HCT116 (cell line): ENCODE results near the gene PRKG1.

Experiments used
- CTCF ChIP-seq, 3 experiments: fragments of 200-600 bp in 1 of 3; sonication (generic) in 1 of 3; IDR thresholded peaks in 2 of 3; conservative IDR thresholded peaks in 1 of 3; 2 replicates each; pipeline ENCODE4 v1.5.1; 2012 to 2017; ENCODE audit warnings: low read depth in 2 of 3, low read length in 2 of 3, antibody characterized with exemption in 1 of 3, borderline replicate concordance in 1 of 3, control low read depth in 1 of 3, mild to moderate bottlenecking in 1 of 3, mixed read lengths in 1 of 3, mixed run types in 1 of 3, moderate library complexity in 1 of 3; ENCODE audit not compliant: insufficient read depth in 1 of 3
- EZH2 ChIP-seq: fragments of 200-600 bp; sonication (generic); IDR thresholded peaks from 2 replicates; pipeline ENCODE4 v1.6.1; 2017; ENCODE audit warnings: antibody characterized with exemption, mixed run types
- EZH2phosphoT487 ChIP-seq: fragments of 200-600 bp; IDR thresholded peaks from 2 replicates; pipeline ENCODE4 v1.6.1; 2018; ENCODE audit warnings: antibody characterized with exemption, borderline replicate concordance
- FOSL1 ChIP-seq: IDR thresholded peaks from 2 replicates; pipeline ENCODE4 v1.6.1; 2012; ENCODE audit warnings: low read depth
- MAX ChIP-seq: IDR thresholded peaks from 2 replicates; pipeline ENCODE4 v1.6.1; 2012
- POLR2A ChIP-seq: IDR thresholded peaks from 2 replicates; pipeline ENCODE4 v1.7.0; 2011; ENCODE audit warnings: borderline replicate concordance; ENCODE audit not compliant: insufficient read depth, insufficient read length; ENCODE audit errors: extremely low read depth
- POLR2AphosphoS5 ChIP-seq: IDR thresholded peaks from 2 replicates; pipeline ENCODE4 v1.6.1; 2011; ENCODE audit warnings: mild to moderate bottlenecking, low read depth, low read length, moderate library complexity
- SIN3A ChIP-seq: IDR thresholded peaks from 2 replicates; pipeline ENCODE4 v1.6.1; 2012; ENCODE audit warnings: low read depth
- TCF7L2 ChIP-seq: IDR thresholded peaks from 2 replicates; pipeline ENCODE4 v1.7.0; 2011; ENCODE audit warnings: borderline replicate concordance, inconsistent platforms; ENCODE audit not compliant: insufficient read depth, insufficient read length; ENCODE audit errors: extremely low read depth

GRCh38 chr10:51786016-51786683, 711.9 kb downstream of the PRKG1 start:
- TF ChIP-seq CTCF (IDR thresholded peaks at IDR 0.05 in 2 of 3, conservative IDR thresholded peaks at IDR 0.05 in 1 of 3; ENCODE audit: borderline replicate concordance in 1 of 3, insufficient read depth in 1 of 3, low read depth in 2 of 3, low read length in 2 of 3) (no peak), FOSL1 (no peak), MAX (no peak), POLR2A (no peak), TCF7L2 (no peak), EZH2 (no peak), EZH2phosphoT487 (no peak), SIN3A (no peak), POLR2AphosphoS5 (no peak)
